H9 (cell line): ENCODE measurements around the gene ATP5MC2. TPM values are rescaled to one million over a fixed set of nuclear protein-coding genes. Genes with fewer than 3 reads are reported as not detected.

ENCODE experiments used
- DNase-seq: peaks from one replicate; pipeline ENCODE4 v3.0.0-alpha.2; 2017
- H2AFZ ChIP-seq: one replicate; pipeline ENCODE4 v1.6.1; 2013; ENCODE audit warnings: mild to moderate bottlenecking, low read length, control low read depth, moderate library complexity
- H2AK5ac ChIP-seq: 2 replicates; pipeline ENCODE4 v1.6.1; 2013; ENCODE audit warnings: low read length, control low read depth, mixed read lengths; ENCODE audit not compliant: insufficient read length
- H2BK120ac ChIP-seq: one replicate; pipeline ENCODE4 v1.6.1; 2013; ENCODE audit warnings: low read depth, mild to moderate bottlenecking, low read length, control low read depth, inconsistent platforms; ENCODE audit not compliant: poor library complexity, severe bottlenecking
- H2BK12ac ChIP-seq: 2 replicates; pipeline ENCODE4 v1.6.1; 2013; ENCODE audit warnings: low read length, control low read depth, mixed read lengths, low read depth; ENCODE audit not compliant: insufficient read length
- H2BK15ac ChIP-seq: 2 replicates; pipeline ENCODE4 v1.6.1; 2013; ENCODE audit warnings: low read depth, low read length, control low read depth
- H2BK20ac ChIP-seq: one replicate; pipeline ENCODE4 v1.6.1; 2013; ENCODE audit warnings: low read depth, mild to moderate bottlenecking, low read length, control low read depth, inconsistent platforms; ENCODE audit not compliant: poor library complexity, severe bottlenecking
- H2BK5ac ChIP-seq: 2 replicates; pipeline ENCODE4 v1.6.1; 2013; ENCODE audit warnings: low read length, control low read depth, mixed read lengths; ENCODE audit not compliant: insufficient read length
- H3K14ac ChIP-seq: 2 replicates; pipeline ENCODE4 v1.6.1; 2013; ENCODE audit warnings: low read length, control low read depth; ENCODE audit not compliant: insufficient read depth
- H3K18ac ChIP-seq: 2 replicates; pipeline ENCODE4 v1.6.1; 2013; ENCODE audit warnings: low read depth, mild to moderate bottlenecking, mixed read lengths, low read length, control low read depth; ENCODE audit not compliant: insufficient read length
- H3K23ac ChIP-seq: 2 replicates; pipeline ENCODE4 v1.6.1; 2013; ENCODE audit warnings: low read length, control low read depth, mixed read lengths, low read depth; ENCODE audit not compliant: insufficient read length
- H3K23me2 ChIP-seq: 2 replicates; pipeline ENCODE4 v1.6.1; 2013; ENCODE audit warnings: low read depth, mild to moderate bottlenecking, mixed read lengths, low read length, control low read depth; ENCODE audit not compliant: insufficient read length, poor library complexity, severe bottlenecking
- H3K27ac ChIP-seq: 2 replicates; pipeline ENCODE4 v1.5.1; 2013; ENCODE audit warnings: low read length, control low read depth, mixed read lengths, low read depth; ENCODE audit not compliant: insufficient read length
- H3K27me3 ChIP-seq: 2 replicates; pipeline ENCODE4 v1.6.1; 2013; ENCODE audit warnings: low read length, control low read depth, inconsistent platforms; ENCODE audit not compliant: insufficient read depth
- H3K4ac ChIP-seq: 2 replicates; pipeline ENCODE4 v1.6.1; 2013; ENCODE audit warnings: low read depth, mild to moderate bottlenecking, control low read depth, inconsistent platforms, low read length, moderate library complexity
- H3K4me1 ChIP-seq: 2 replicates; pipeline ENCODE4 v1.6.1; 2013; ENCODE audit warnings: low read length, control low read depth, inconsistent platforms; ENCODE audit not compliant: insufficient read depth
- H3K4me2 ChIP-seq: 2 replicates; pipeline ENCODE4 v1.6.1; 2013; ENCODE audit warnings: low read length, control low read depth, mixed read lengths; ENCODE audit not compliant: insufficient read length, insufficient read depth
- H3K56ac ChIP-seq: 2 replicates; pipeline ENCODE4 v1.6.1; 2013; ENCODE audit warnings: low read depth, mild to moderate bottlenecking, mixed read lengths, low read length, control low read depth; ENCODE audit not compliant: insufficient read length
- H3K79me1 ChIP-seq: 2 replicates; pipeline ENCODE4 v1.6.1; 2013; ENCODE audit warnings: low read depth, mild to moderate bottlenecking, moderate library complexity, low read length, control low read depth, inconsistent platforms; ENCODE audit not compliant: insufficient read depth, poor library complexity, severe bottlenecking
- H3K79me2 ChIP-seq: 2 replicates; pipeline ENCODE4 v1.6.1; 2013; ENCODE audit warnings: low read length, control low read depth, inconsistent platforms; ENCODE audit not compliant: insufficient read depth
- H3K9ac ChIP-seq: 2 replicates; pipeline ENCODE4 v1.6.1; 2013; ENCODE audit warnings: low read length, control low read depth, mixed read lengths; ENCODE audit not compliant: insufficient read length; ENCODE audit errors: extremely low read depth
- H3K9me3 ChIP-seq: one replicate; pipeline ENCODE4 v1.6.1; 2013; ENCODE audit warnings: low read depth, low read length, inconsistent platforms; ENCODE audit not compliant: control insufficient read depth
- H3T11ph ChIP-seq: one replicate; pipeline ENCODE4 v1.6.1; 2013; ENCODE audit warnings: mild to moderate bottlenecking, low read length, control low read depth, inconsistent platforms
- H4K20me1 ChIP-seq: one replicate; pipeline ENCODE4 v1.6.1; 2013; ENCODE audit not compliant: control insufficient read depth, insufficient read length, insufficient read depth
- H4K5ac ChIP-seq: 2 replicates; pipeline ENCODE4 v1.6.1; 2013; ENCODE audit warnings: low read depth, mild to moderate bottlenecking, mixed read lengths, low read length, control low read depth; ENCODE audit not compliant: insufficient read length
- H4K8ac ChIP-seq: replicated peaks from 2 replicates; pipeline ENCODE4 v1.6.1; 2013; ENCODE audit warnings: low read length, control low read depth, mixed read lengths, low read depth; ENCODE audit not compliant: insufficient read length
- H4K91ac ChIP-seq: 2 replicates; pipeline ENCODE4 v1.6.1; 2013; ENCODE audit warnings: low read depth, mild to moderate bottlenecking, moderate library complexity, mixed read lengths, low read length, control low read depth; ENCODE audit not compliant: insufficient read length
- H3K27ac Mint-ChIP-seq, 3 experiments: 2 replicates in 2 of 3; 3 replicates in 1 of 3; pipeline ENCODE4 v1.8.0; 2020 to 2021; ENCODE audit warnings: mixed read lengths in 3 of 3, mild to moderate bottlenecking in 1 of 3, moderate library complexity in 1 of 3
- H3K27me3 Mint-ChIP-seq: 2 replicates; pipeline ENCODE4 v1.8.0; 2021; ENCODE audit warnings: low read depth, mild to moderate bottlenecking, moderate library complexity, mixed read lengths
- H3K36me3 Mint-ChIP-seq, 3 experiments: 2 replicates in 2 of 3; 3 replicates in 1 of 3; pipeline ENCODE4 v1.8.0; 2020 to 2021; ENCODE audit warnings: low read depth in 3 of 3, mixed read lengths in 3 of 3; ENCODE audit not compliant: insufficient read depth in 1 of 3
- H3K4me1 Mint-ChIP-seq, 2 experiments: 2 replicates each; pipeline ENCODE4 v1.8.0; 2020; ENCODE audit warnings: mixed read lengths in 2 of 2
- H3K4me3 Mint-ChIP-seq, 2 experiments: 2 replicates in 1 of 2; 3 replicates in 1 of 2; pipeline ENCODE4 v1.8.0; 2020 to 2021; ENCODE audit warnings: mild to moderate bottlenecking in 2 of 2, mixed read lengths in 2 of 2, moderate library complexity in 1 of 2
- H3K9me3 Mint-ChIP-seq, 2 experiments: 2 replicates in 1 of 2; 3 replicates in 1 of 2; pipeline ENCODE4 v1.8.0; 2020; ENCODE audit warnings: mild to moderate bottlenecking in 2 of 2, mixed read lengths in 2 of 2, moderate library complexity in 1 of 2
- WGBS: extraction: QIAGEN DNeasy Blood & Tissue Kit; methylation state at CpG from one replicate; pipeline ENCODE4 v1.1.7; 2013; ENCODE audit warnings: missing lambda C conversion rate, low lambda C conversion rate, mixed read lengths; ENCODE audit not compliant: insufficient read length; ENCODE audit errors: extremely low coverage; 5-methylcytosine and 5-hydroxymethylcytosine counted together
- total RNA-seq: library from RNA; stranded (reverse); gene quantifications from 2 replicates; pipeline ENCODE4 v1.2.1, GENCODE V29; 2021
- TF ChIP-seq, protein P1 (sequence below): fragments of 200-600 bp; sonication (generic); conservative IDR thresholded peaks from 3 replicates; pipeline ENCODE4 v1.8.0; 2021; ENCODE audit warnings: antibody characterized with exemption, mild to moderate bottlenecking

The ATP5MC2 gene
- total RNA-seq, 1 experiment from 2014 or later = 379 TPM

- H3K14ac ChIP-seq = peak overlapping the region; percentile 79; the same call in 1 of the 2 replicates
- H4K5ac ChIP-seq = no peak overlapping the region
- no peak overlapping the region for H2AK5ac ChIP-seq
- H2BK120ac ChIP-seq = no peak overlapping the region
- H3K56ac ChIP-seq = no peak overlapping the region
- no CpG with 5 or more reads among the region's 51 CpGs for WGBS
- peak overlapping the region; percentile 12 for H3K27ac ChIP-seq
- H2AFZ ChIP-seq = peak overlapping the region; percentile 34
- Mint-ChIP-seq H3K27ac (peak overlapping the region; percentile 90 to 100 (median 95)), H3K36me3 (peaks cover 20 to 28% (median 24%) of the 10 kb centered on the region in 3 experiments; a peak in 6 of 7 replicates), H3K4me1 (peaks cover 30 to 41% of the 10 kb centered on the region in 2 experiments), H3K27me3 (peaks cover 3% of the 10 kb centered on the region), H3K4me3 (peak overlapping the region; percentile 90 to 98), H3K9me3 (peaks cover 0 to 4% of the 10 kb centered on the region in 2 experiments; a peak in 1 of 5 replicates)
- H3K9ac ChIP-seq = peak overlapping the region; percentile 68
- no peak overlapping the region for H2BK20ac ChIP-seq
- H3K9me3 ChIP-seq = no peaks in the 10 kb centered on the region
- no peak overlapping the region for H4K91ac ChIP-seq
- no peak overlapping the region for H2BK12ac ChIP-seq
- no peak overlapping the region for H2BK5ac ChIP-seq
- no peaks in the 10 kb centered on the region for H3K27me3 ChIP-seq
- TF ChIP-seq, protein P1, sequence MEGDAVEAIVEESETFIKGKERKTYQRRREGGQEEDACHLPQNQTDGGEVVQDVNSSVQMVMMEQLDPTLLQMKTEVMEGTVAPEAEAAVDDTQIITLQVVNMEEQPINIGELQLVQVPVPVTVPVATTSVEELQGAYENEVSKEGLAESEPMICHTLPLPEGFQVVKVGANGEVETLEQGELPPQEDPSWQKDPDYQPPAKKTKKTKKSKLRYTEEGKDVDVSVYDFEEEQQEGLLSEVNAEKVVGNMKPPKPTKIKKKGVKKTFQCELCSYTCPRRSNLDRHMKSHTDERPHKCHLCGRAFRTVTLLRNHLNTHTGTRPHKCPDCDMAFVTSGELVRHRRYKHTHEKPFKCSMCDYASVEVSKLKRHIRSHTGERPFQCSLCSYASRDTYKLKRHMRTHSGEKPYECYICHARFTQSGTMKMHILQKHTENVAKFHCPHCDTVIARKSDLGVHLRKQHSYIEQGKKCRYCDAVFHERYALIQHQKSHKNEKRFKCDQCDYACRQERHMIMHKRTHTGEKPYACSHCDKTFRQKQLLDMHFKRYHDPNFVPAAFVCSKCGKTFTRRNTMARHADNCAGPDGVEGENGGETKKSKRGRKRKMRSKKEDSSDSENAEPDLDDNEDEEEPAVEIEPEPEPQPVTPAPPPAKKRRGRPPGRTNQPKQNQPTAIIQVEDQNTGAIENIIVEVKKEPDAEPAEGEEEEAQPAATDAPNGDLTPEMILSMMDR = no peak
- H3K23me2 ChIP-seq = peaks cover 19% of the 10 kb centered on the region
- H4K8ac ChIP-seq = no peak overlapping the region
- H2BK15ac ChIP-seq = no peak overlapping the region
- peak overlapping the region; percentile 39 for H3K18ac ChIP-seq
- H3K79me2 ChIP-seq = no peaks in the 10 kb centered on the region
- H3K4ac ChIP-seq = no peak overlapping the region; the same call in 1 of the 2 replicates
- no peak overlapping the region for H3K23ac ChIP-seq
- no peaks in the 10 kb centered on the region for H4K20me1 ChIP-seq
- peak overlapping the region; percentile 87 for H3K4me2 ChIP-seq
- H3K4me1 ChIP-seq = peaks cover 7% of the 10 kb centered on the region
- H3K79me1 ChIP-seq = peaks cover 3% of the 10 kb centered on the region
- peak overlapping the region; percentile 54 for H3T11ph ChIP-seq
- DNase-seq = peak; percentile 61
These were observed 1.3 kb upstream of the ATP5MC2 start for GRCh38 chr12:53677016-53677799.
